Prostate gland (tissue), 2 donors: ENCODE results near the gene WDR86.

Experiments used
- POLR2A ChIP-seq: fragments of 450-650 bp; IDR thresholded peaks from one replicate; pipeline ENCODE4 v1.6.1; 2016; ENCODE audit warnings: antibody characterized with exemption, mild to moderate bottlenecking
- TF ChIP-seq, protein P1 (sequence below), 4 experiments: fragments of 200-600 bp in 2 of 4; fragments of 450-650 bp in 2 of 4; sonication (generic) in 2 of 4; IDR thresholded peaks; 1 replicate in 3 of 4; 2 replicates in 1 of 4; pipeline ENCODE4 v1.5.1; 2016 to 2019; ENCODE audit warnings: antibody characterized with exemption in 4 of 4, mild to moderate bottlenecking in 2 of 4, moderate library complexity in 2 of 4

DNA sequence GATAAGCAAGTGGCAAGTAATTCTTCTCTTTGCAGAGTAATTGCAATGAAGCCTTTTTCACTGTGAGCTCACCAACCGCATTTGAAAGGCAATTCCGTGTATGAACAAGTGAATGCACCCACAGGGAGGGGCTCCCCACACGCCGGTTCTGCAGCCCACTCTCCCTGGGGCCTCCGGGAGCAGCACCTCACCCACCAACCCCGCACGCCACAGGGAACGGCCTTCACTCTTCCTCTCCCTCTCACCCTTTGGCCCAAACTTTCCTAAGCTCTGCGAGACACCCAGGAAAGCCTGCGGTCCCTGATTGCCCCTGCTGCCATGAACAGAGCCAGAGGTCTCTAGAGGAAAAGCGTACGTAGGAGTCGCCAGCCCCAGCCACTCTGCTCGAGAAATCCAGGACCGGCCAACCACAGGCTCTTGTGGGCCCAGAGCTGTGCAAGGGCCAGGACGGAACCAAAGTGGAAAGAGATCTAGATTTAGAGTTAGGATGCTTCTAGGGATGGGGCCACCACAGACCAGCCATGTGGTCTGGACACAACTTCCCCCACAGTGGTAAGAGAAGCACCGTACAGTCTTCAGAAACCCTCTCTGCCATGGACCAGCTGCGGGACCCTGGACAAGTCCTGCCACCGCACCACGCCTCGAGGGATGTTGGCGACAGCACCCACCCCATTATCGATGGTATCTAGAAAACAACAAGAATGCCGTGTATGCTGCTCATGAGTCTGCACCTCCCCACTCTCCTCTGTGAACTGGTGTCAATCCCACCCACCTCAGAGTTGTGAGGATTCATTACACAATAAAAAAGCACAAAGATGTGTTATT lies 3.6 kb downstream of the WDR86 start:
- TF ChIP-seq POLR2A, result no peak
- TF ChIP-seq, protein P1, sequence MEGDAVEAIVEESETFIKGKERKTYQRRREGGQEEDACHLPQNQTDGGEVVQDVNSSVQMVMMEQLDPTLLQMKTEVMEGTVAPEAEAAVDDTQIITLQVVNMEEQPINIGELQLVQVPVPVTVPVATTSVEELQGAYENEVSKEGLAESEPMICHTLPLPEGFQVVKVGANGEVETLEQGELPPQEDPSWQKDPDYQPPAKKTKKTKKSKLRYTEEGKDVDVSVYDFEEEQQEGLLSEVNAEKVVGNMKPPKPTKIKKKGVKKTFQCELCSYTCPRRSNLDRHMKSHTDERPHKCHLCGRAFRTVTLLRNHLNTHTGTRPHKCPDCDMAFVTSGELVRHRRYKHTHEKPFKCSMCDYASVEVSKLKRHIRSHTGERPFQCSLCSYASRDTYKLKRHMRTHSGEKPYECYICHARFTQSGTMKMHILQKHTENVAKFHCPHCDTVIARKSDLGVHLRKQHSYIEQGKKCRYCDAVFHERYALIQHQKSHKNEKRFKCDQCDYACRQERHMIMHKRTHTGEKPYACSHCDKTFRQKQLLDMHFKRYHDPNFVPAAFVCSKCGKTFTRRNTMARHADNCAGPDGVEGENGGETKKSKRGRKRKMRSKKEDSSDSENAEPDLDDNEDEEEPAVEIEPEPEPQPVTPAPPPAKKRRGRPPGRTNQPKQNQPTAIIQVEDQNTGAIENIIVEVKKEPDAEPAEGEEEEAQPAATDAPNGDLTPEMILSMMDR (IDR thresholded peaks at IDR 0.05), result no peak
